Left hindlimb (tissue), 1 donor: Measurements from ENCODE around the gene SLC17A7.

ENCODE experiments used
- DNase-seq: peaks from one replicate; pipeline ENCODE4 v3.0.0-alpha.2; 2018

The SLC17A7 gene

DNA sequence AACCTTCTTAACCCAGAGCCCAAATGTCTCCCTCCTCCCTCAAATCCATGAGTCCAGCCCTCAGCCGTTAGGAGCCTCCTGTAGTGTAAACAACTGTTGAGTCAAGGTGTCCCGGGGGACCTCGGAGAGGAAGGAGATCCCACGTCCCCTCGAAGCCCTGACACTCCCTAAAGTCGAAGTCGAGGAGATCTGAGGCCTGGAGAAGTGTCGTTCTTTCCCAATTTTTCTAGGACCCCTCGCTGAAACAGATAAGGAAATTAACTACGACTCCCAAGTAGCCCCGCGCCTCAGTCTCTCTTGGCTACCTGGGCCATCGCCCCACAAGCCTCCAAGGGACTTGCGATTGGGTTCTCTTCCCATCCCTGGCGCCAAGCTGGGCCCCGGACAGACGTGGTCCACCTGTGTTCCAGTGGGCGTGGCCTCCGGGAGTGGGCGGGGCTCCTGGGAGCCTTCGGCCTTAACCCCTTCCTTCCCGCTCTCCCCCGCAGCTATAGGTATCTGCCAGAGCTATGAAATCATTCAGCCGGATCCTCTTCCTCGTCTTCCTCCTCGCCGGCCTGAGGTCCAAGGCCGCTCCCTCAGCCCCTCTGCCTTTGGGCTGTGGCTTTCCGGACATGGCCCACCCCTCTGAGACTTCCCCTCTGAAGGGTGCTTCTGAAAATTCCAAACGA is 15.3 kb downstream of the SLC17A7 start:
- DNase-seq: no peak

DNA sequence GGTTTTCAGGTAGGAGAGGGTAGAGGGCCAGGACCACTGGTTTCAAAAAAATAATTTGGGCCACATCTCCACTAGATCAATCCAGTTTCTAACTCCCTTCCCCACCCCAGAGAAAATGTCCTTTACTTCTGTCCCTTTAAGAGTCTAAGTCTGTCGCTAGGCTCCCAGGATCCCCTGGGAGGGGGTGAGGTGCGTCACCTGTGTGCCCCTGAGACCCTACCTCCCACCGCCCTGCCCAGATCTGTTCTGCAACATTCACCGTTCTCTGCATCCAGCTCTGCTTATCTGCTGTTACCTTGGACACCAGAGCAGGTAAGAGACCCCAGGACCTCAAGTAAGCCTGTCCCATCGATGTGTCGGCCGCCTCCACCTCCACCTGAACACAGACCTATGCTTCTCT is 16.1 kb downstream of the SLC17A7 start, which contains the start of gene GFY:
GFY (plus strand) TSS at position 211 of the 400 bp plus-strand sequence. CDS start 1,043 bp downstream, outside the sequence.
- DNase-seq: no peak

DNA sequence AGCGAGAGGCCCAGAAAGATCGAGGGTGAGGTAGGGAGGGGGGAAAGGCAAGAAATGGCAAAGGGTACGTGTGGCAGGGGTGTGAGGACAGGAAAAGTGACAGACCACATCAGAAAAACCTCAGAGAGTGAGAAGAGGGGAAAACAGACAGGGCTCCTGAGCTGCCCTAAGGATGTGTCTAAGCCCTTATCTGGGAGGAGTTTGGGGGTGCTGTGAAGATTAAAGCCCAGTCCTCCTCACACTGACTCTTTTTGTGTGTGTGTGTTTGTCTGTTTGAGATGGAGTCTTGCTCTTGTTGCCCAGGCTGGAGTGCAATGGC is 17.4 kb downstream of the SLC17A7 start:
- no peak for DNase-seq

DNA sequence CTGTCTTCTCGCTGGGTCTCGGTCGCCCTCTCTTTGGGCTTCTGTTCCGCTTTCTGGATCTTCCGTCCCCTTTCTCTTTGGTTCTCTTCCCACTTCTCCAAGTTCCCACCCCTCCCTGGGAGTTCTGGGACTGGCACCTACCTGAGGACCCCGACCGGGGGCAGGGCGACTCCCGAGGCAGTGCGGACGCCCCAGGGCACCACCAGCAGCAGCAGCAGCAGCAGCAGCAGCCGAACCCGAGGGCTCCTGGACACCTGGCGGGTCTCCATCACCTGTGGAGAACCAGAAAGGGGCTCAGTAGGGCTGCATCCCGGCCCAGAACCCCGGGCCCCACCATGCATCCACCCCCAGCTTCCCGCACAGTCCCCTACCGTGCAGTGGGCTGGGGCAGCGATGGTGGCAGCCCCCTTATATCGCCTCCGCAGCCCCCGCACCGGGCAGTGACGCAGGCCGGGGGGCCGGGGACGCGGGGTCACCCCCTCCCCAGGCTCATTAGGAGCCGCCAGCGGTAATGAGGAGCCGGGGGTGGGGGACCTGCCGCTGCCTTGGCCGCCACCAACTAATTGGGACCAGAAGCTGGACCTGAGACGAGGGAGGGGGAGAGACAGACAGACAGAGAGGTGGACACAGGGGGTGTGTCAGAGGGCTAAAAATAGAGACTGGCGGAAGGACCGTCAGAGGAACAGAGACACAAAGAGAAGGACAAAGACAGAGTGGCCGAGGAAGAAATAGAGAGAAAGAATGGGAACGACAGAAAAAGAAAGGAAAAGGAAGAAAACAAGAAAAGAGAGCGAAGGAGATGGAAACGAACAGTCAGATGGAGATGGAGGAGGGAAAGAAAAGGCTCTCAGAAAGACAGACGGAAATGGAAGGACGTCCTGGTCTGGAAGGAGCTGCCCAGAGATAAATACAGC is 18.0 kb downstream of the SLC17A7 start, which contains the start of gene PTH2:
PTH2 (minus strand) TSS at position 371 of the 914 bp plus-strand sequence; CDS start at position 269, 102 bp downstream.
- DNase-seq: no peak

DNA sequence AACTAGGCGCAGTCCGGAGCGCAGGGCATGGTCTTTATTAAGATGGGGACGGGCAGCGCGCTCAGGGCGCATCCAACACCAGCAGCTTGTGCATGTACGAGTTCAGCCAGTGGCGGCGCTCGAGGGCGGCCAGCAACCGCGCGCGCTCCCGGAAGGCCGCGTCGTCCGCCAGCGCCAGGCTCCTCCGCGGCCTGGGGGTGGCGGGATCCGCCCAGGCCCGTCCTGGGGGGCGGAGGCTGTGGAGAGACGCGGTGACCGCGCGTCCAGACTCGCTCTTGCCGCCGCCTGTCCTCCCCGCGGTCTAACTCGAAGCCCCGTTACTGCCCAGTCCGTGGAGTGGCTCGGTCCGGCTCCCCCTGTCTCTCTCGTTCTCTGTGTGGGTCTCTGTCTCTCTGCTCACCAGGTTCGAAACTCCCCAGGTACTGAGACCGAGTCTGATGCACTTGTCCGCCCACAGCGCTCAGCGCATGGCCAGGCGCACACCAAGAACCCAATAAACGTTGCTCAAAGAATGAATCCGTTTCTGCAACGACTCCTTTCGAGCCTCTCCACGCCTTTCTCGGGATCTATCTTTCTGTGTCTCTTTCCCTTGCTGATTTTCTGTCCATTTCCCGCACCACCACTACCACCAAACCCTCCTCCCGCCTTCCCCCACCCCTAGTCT is 18.8 kb downstream of the SLC17A7 start:
- DNase-seq: no peak

DNA sequence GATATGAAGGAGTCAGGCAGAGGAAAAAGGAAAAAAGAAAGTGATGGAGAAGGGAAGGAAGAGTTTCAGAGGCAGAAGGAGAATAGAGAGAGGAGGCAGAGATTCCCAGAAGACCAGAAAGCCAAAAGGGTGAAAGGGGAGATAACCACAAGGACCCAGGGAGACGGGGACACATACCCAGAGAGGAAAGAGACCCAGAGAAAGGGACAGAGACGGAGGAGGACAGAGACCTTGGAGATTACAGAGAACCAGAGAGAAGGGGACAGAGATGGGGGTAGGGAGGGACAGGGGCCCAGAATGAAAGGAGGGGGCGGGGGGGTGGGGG is 19.5 kb downstream of the SLC17A7 start:
- no peak for DNase-seq

DNA sequence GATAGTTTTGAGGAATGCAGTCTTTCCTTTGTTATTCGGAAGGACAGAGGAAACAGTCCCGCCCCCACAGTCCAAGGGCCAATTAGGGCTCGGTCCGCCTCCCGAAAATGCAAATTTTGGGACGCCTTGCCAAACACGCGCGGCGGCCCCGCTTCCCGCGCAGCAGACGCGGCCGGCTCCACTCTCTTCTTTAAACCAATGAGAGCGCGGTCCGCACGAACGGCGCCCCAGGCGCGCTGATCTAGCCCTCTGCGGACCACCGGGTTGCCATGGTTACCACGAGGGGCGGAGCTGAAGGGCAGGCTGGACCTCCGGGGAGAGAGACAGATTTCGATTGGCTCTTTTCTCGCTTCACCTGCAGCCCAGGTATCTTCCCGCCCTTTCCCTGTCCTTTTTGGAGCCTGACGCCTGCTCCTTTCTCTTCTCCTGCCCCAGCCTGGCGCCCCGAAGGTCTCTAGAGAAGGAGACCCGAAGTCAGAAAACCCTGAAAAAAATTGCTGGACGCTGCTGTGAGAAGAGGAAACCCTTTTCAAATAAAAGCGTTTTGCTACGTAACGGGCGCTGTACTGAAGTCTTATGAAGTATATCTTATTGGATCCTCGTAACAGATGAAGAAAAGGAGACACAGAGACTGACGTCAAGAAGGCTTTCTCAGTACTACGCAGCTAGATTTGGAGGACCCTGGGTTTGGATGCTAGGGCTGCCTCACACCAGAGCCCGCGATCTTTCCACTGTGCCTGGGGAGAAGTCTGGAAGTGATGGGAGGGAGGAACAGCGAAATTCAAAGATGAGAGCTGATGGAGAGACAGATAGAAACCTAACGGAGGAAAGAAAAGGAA is 20.1 kb downstream of the SLC17A7 start:
- DNase-seq: peak; percentile 70

DNA sequence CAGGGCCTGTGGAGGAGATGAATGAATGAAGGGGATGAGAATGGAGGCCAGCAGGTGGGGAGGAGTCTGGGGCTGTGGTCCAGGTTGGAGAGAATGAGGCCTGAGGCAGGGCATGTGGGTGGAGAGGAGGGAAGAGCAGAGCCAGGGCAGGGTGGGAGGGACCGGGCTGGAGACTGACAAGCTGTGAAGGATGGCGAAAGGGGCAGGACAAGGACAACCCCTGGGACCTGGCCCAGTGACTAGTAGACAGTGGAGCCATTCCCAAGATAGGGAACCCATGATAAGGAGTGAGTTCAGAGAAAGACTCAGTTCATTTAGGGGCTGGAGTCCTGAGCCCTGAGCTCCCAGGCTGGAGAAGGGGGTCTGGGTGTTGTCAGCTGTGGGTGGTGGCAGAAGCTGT is 21.1 kb downstream of the SLC17A7 start:
- DNase-seq: no peak

DNA sequence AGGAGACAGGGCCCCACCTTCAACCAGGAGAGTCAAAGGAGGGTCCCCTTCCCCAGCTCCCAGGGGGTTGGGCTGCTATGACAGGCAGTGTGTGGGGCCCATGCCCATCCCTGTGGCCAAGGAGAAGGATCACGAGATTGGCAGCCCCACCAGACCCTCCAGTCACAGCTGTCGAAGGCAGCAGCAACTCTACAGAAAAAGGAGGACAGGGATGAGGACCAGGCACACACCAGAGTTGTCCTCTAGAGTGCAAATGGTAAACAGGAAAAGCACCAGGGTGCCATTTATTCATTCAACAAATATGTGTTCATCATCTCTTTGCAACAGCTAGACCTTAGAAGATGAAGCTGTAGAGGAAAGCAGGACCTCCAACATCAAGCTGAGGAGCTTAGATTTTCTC is 22.2 kb downstream of the SLC17A7 start:
- no peak for DNase-seq

DNA sequence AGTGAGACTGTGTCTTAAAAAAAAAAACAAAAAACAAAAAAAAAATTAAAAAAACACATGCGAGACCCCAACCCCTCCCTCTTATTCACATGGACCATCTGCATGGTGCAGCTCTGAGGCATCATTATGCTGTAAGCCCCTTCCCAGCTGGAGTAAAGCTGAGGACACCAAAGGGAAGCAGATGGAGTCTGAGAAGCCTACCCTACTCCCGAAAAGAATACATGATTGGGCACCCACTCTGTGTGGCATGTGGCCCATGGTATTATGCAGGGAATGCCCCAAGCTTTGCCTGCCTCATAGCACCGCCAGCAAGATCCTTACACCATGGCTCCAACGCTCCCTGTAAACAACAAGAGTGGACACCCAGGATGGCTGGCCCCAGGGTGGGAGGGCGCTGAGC is 22.8 kb downstream of the SLC17A7 start:
- no peak for DNase-seq

DNA sequence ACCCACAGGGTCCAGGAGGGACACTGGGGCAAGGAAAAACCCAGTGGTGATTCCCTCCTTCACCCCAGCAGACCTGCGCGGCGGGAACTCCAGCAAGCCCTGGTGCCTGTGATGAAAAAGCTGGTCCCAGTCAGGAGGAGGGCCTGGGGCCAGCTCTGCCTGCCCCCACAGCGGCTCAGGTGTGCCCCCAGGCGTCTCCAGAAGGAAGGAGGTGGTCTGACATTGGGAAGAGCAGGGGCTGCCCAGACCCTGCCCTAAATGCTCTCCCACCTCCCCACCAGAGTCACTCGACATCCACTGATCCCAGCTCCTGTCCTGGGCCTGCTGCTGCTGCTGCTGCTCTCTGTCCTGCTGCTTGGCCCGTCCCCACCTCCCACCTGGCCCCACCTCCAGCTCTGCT is 24.2 kb downstream of the SLC17A7 start:
- no peak for DNase-seq

DNA sequence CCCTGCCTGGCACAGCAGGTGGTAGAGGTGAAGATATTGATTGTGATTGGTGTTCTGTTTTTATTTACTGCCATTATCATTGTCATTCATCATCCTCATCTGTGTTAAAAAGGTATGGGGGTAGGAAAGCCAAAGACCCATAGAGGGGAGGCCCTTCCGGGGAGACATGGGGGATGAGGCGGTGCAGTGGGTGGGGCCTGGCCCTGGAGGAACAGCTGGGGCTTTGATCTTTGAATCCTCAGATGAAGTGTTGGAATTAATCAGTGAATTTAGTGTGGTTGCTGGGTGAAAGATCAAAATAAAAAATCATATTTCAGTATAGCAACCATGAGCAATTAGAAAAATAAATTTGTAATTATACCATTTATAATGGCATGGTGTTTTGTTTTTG is 25.5 kb downstream of the SLC17A7 start:
- no peak for DNase-seq

DNA sequence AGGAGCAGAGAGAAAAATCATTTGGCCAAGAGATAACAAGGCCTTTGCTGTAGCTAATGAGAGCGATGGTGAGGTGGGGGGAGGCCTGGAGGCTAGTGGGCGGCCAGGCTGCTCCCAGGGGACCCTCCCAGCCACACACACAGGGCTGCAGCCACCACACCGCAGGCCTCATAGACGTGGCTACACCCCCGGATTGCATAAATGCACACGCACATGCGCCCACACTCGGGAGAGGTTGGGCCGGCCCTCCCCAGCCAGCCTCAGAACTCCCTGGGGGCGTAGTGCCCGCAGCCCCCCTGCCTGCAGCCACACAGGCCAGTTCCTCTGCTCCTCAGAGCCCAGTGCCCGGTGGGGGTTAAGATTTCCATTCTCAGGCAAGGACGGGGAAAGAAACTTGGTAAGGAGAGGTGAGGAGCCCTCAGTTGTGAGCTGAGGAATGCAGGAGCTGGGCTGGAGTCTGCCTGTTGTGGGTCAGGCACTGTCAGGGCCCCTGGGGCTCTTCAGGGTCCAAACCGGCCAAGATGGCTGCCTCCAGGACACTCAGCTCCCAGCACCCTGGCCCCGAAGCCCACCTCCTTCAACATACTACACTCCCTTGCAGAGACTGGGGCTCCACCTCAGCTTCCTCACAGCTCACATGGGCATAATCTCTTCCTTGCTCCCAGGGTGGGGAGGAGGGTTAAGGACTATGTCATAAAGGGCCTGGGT is 26.1 kb downstream of the SLC17A7 start:
- no peak for DNase-seq

DNA sequence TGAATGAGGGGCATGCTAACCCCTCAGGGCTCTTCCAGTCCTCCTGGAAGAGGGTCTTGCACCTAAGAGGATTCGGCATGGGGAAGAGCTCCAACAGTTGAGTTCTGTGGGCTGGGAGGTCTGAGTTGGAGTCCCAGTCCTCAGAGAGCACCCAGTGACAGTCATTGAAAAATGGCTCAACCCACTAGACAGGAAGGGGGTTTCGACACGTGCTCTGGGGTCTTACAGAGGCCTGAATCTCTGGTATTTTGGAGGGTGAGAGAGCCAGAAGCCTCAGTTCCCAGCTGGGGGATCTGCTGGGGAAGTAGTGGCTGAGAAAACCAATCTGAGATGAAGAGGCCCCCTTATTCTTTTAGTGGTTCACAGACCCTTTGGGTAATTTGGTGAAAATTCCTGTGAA is 27.1 kb downstream of the SLC17A7 start:
- DNase-seq: no peak

DNA sequence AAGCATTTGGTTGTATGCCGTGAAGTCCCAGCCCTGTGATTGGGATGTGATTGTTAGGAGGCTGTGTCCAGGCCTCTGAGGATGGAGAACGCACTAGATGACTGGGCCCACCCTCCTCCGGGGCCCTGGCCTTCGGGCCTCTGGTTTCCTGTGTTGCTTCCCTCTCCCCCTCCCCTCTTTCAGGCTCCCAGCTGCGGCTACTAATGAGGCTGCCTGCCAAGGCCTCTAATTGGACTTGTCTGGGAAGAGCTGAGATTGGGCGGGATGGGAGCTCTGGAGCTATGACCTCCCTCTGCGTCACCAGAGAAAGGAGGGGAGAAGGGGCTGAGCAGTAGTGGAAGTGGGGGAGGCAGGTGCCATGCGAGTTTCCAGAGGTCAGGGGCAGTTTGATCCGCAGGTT is 28.0 kb downstream of the SLC17A7 start:
- no peak for DNase-seq

DNA sequence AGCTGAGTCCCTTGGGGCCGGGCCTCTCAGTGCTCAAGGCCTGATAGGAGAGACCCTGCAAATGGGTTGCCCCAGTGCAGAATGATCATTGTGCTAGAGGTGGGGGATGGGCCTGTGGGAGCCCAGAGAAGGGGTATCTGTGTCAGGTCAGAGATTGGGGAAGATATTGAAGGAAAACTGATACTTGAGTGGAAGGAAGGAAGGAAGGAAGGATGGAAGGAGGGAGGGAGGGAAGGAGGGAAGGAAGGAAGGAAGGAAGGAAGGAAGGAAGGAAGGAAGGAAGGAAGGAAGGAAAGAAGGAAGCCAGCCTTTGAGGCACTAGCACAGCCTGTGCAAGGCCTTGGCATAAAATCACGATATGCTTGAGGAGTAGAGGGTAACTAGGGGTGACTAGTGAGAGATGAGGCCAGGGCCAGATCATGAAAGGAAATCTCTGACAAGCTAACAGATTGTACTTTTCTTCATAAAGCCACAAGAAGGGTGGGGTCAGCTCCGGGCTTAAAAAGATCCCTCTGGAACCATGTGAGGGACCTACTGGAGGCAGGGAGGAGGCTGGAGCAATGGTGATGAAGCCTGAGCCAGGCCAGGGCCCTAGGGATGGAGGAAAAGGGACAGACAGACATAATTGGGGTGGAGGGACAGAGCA is 29.5 kb downstream of the SLC17A7 start:
- DNase-seq: no peak

DNA sequence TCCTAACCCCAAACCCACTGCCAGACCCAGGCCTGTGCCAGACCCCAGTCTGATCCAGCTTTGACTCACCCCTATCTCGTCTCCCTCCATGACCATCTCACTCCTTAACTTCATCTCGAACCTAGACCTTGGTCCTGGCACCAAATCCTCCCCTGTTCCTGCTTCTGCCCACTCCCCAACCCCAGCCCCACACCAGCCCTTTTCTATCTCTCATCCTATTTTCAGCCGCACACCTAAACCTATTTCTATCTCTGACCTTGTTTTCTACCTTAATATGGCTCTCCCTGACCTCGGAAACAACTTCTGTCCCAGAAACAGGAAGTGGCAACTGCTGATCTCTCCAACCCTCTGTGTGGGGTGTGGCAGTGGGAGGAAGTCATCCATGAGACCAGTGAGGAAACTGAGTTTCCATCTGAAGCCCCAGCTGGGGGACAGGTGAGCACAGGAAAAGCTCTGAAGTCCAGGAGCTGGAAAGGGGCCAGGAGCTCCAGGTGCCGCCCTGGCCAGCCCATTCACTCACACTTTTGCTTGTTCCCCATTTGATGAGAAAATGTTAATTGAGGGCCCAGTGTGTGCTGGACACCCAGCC is 31.8 kb downstream of the SLC17A7 start:
- DNase-seq: no peak

DNA sequence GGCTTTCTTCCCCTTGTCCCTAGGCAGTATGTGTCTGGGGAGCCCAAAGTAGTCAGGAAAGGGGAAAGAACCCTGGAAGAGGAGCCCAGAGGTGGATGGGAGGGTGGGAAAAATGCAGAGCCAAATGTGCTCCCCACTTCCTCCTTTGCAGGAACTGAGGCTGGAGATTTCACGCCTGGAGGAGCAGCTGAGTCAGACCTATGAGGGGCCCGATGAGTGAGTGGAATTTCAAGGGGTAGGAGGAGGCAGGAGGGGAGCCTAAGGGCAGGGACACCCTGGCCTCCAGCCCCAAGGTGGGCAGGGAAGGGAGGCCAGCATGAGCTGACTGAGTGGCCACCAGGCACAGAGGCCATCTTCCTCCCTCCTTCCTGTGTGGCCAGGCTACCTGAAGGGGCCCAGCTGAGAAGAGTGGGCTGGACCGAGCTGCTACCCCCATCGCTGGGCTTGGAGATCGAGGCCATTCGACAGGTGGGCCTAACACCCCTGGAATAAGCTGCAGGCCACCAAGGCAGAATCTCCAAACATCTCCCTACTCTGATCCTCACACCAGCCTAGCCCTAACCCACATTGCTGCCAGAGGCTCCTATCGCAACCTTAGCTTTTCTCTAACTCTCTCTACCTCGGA is 32.4 kb downstream of the SLC17A7 start:
- no peak for DNase-seq

DNA sequence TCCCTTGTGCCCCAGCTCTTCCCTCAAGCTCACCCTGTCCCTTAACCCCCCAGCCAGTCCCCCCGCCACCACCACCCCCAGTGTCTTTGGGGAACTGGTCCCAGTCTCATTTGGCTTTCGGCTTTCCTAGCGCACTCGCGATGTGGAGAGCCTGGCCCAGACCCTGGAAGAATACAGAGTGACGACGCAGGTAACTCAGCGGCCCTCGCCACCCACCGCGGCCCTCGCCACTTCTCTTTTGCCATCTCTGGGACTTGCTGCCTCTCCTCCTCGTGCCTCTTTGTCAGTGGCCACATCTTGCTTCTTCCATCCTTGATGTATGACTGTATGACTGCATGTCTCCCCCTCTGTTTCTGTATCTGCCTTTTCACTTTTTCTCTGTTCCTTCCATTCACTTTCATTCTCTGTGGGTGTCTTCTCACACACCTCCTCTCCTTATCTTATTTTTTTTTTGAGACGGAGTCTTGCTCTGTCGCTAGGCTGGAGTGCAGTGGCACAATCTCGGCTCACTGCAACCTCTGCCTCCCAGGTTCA is 33.8 kb downstream of the SLC17A7 start:
- DNase-seq: no peak

DNA sequence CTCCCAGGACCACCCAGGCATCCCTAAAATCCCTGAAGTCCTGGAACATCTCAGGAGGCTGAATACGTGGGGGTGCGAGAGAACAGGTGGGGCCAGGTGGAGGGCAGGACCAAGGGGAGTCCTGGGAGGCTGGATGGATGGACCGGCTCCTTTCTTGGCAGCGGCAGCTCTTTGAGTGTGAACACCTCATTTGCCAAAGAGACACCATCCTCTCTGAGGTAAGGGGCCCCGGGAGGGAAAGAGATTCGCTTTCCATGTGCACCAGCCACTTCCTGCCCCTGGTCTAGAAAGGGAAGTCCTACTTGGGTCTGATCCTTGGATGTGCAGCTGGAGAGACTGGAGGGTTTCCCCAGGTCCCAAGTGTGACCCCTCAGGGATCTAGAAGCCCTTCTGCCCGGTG is 34.2 kb downstream of the SLC17A7 start:
- DNase-seq: no peak
